ENCODE measurements around the gene SETD2. TPM values are rescaled to one million over a fixed set of nuclear protein-coding genes. Genes with fewer than 3 reads are reported as not detected.

SETD2 gene
- total RNA-seq, 1 experiment from 2014 or later, result 60.8 TPM

DNA sequence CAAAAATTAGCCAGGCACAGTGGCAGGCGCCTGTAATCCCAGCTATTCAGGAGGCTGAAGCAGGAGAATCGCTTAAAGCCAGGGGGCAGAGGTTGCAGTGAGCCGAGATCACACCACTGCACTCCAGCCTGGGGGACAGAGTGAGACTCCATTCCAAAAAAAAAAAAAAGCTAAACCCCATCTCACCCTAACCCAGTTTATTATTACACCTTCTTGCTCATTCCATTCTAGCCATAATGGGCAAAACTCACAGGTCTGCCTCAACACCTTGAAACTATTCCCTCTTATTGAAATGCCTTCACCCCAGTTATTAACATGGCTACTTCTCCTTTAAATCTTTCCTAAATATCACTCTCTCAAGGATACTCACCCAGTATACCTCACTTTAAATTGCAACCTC, 4.1 kb downstream of the SETD2 start:
- Histone ChIP-seq H4K8ac (replicated peaks; ENCODE audit: insufficient read length, low read depth, low read length) (no peak overlapping the region), H2BK12ac (ENCODE audit: insufficient read length, low read depth, low read length) (no peak overlapping the region), H3K27me3 (ENCODE audit: insufficient read depth, low read length) (no peaks in the 10 kb centered on the region), H3K9ac (ENCODE audit: extremely low read depth, insufficient read length, low read length) (no peak overlapping the region), H3K4me2 (ENCODE audit: insufficient read depth, insufficient read length, low read length) (no peak overlapping the region), H3K14ac (ENCODE audit: insufficient read depth, low read length) (no peak overlapping the region), H4K20me1 (ENCODE audit: control insufficient read depth, insufficient read depth, insufficient read length) (no peaks in the 10 kb centered on the region), H3K4me1 (ENCODE audit: insufficient read depth, low read length) (peaks cover 4% of the 10 kb centered on the region; the same call in 1 of the 2 replicates), H3T11ph (ENCODE audit: low read length) (no peak overlapping the region), H4K91ac (ENCODE audit: insufficient read length, low read depth, low read length) (no peak overlapping the region), H2AFZ (ENCODE audit: low read length) (no peak overlapping the region), H2BK120ac (ENCODE audit: low read depth, low read length, poor library complexity, severe bottlenecking) (no peak overlapping the region), H3K79me2 (ENCODE audit: insufficient read depth, low read length) (peaks cover 61% of the 10 kb centered on the region), H3K56ac (ENCODE audit: insufficient read length, low read depth, low read length) (no peak overlapping the region), H3K9me3 (ENCODE audit: control insufficient read depth, low read depth, low read length) (no peaks in the 10 kb centered on the region), H3K18ac (ENCODE audit: insufficient read length, low read depth, low read length) (no peak overlapping the region), H2BK5ac (ENCODE audit: insufficient read length, low read length) (no peak overlapping the region), H3K23ac (ENCODE audit: insufficient read length, low read depth, low read length) (no peak overlapping the region), H3K27ac (ENCODE audit: insufficient read length, low read depth, low read length) (peak overlapping the region; percentile 57), H2BK15ac (ENCODE audit: low read depth, low read length) (no peak overlapping the region), H2AK5ac (ENCODE audit: insufficient read length, low read length) (no peak overlapping the region), H3K4ac (ENCODE audit: low read depth, low read length) (no peak overlapping the region), H3K79me1 (ENCODE audit: insufficient read depth, low read depth, low read length, poor library complexity, severe bottlenecking) (peaks cover 13% of the 10 kb centered on the region), H3K23me2 (ENCODE audit: insufficient read length, low read depth, low read length, poor library complexity, severe bottlenecking) (peaks cover 11% of the 10 kb centered on the region), H2BK20ac (ENCODE audit: low read depth, low read length, poor library complexity, severe bottlenecking) (no peak overlapping the region), H4K5ac (ENCODE audit: insufficient read length, low read depth, low read length) (no peak overlapping the region)
- DNase-seq, result no peak
- H3K36me3 Mint-ChIP-seq (ENCODE audit: insufficient read depth in 1 of 3, low read depth in 3 of 3), result peaks cover 0 to 9% (median 3%) of the 10 kb centered on the region in 3 experiments; a peak in 6 of 7 replicates
- peaks cover 0 to 2% of the 10 kb centered on the region in 2 experiments; a peak in 1 of 5 replicates for H3K9me3 Mint-ChIP-seq
- TF ChIP-seq CTCF (conservative IDR thresholded peaks at IDR 0.05), result peak; percentile 14; the same call in 1 of the 3 replicates
- H3K27ac Mint-ChIP-seq, result peak overlapping the region in 1 of 3 experiments; percentile 74; a peak in 3 of 7 replicates
- no peaks in the 10 kb centered on the region for H3K27me3 Mint-ChIP-seq (ENCODE audit: low read depth)
- no peak overlapping the region for H3K4me3 Mint-ChIP-seq
- peaks cover 39 to 43% of the 10 kb centered on the region in 2 experiments for H3K4me1 Mint-ChIP-seq
- no CpG with 5 or more reads among the region's 3 CpGs for WGBS (ENCODE audit: extremely low coverage, insufficient read length, low lambda C conversion rate)

Data from H9 (cell line).